HepG2 (cell line): ENCODE measurements around the gene RBM41. TPM values are rescaled to one million over a fixed set of nuclear protein-coding genes. Genes with fewer than 3 reads are reported as not detected.

ENCODE experiments used
- KDM5A ChIP-seq: fragments of 200-600 bp; sonication (generic); IDR thresholded peaks from 2 replicates; pipeline ENCODE4 v1.7.0; 2018; ENCODE audit warnings: antibody characterized with exemption, mild to moderate bottlenecking, low read length, borderline replicate concordance
- RBFOX2 ChIP-seq: fragments of 200-400 bp; formaldehyde crosslinking; IDR thresholded peaks from 2 replicates; pipeline ENCODE4 v1.6.1; 2017; ENCODE audit warnings: low read depth, mild to moderate bottlenecking, low read length
- SATB2 ChIP-seq: sonication (generic); formaldehyde crosslinking; IDR thresholded peaks from 2 replicates; pipeline ENCODE4 v1.5.0; 2020; ENCODE audit warnings: missing genetic modification reagents
- SRF ChIP-seq: IDR thresholded peaks from 2 replicates; pipeline ENCODE4 v1.6.1; 2011; ENCODE audit warnings: mild to moderate bottlenecking, low read depth, low read length, moderate library complexity
- ZBTB40 ChIP-seq, 2 experiments: fragments of 450-650 bp in 1 of 2; sonication (generic) in 1 of 2; formaldehyde crosslinking in 1 of 2; IDR thresholded peaks; 2 replicates each; pipeline versions ENCODE4 v1.6.1 to v1.8.0; 2016 to 2022; ENCODE audit warnings: antibody characterized with exemption in 1 of 2, mild to moderate bottlenecking in 1 of 2, missing genetic modification reagents in 1 of 2
- polyA plus RNA-seq, 8 experiments: library from polyadenylated mRNA; depleted of rRNA in 3 of 8; stranded (reverse) in 7 of 8; unstranded in 1 of 8; fragments of >200 nt; fragmentation: Illumina TruSeq in 4 of 8; extraction: Trizol in 4 of 8; gene quantifications; 2 replicates each; pipeline versions ENCODE4 v1.2.1 to v1.2.3, GENCODE V29; 2011 to 2016; ENCODE audit warnings: low read depth in 4 of 8, missing spikeins in 1 of 8, mixed read lengths in 1 of 8; ENCODE audit not compliant: insufficient read depth in 1 of 8
- total RNA-seq, 5 experiments: library from RNA; depleted of rRNA; stranded (reverse); fragments of >200 nt; fragmentation: Illumina TruSeq; extraction: Trizol; gene quantifications; 2 replicates each; pipeline ENCODE4 v1.2.3, GENCODE V29; 2016; ENCODE audit warnings: low read depth in 1 of 5

Gene RBM41
- total and polyA plus RNA-seq, 2 of the 13 experiments (the other 11 are each of a cell fraction or from before 2014, with no cell fraction given) = 6.5 to 15.4 TPM

GRCh38 chrX:107118322-107119147 is at the start of gene RBM41 (continued):
- TF ChIP-seq SRF (peak; percentile 74), RBFOX2 (0 out of 2 replicates have a peak, but pooled peaks have one; percentile 43), ZBTB40 (IDR thresholded peaks at IDR 0.05) (no peak), ZBTB40 (CRISPR knock-in tag; IDR thresholded peaks at IDR 0.05) (0 out of 2 replicates have a peak, but pooled peaks have one; percentile 33), KDM5A (peak; percentile 21; the same call in 1 of the 2 replicates), SATB2 (CRISPR knock-in tag) (no peak)
